Body of pancreas (tissue), 4 donors: ENCODE data around the gene IFT80. TPM values are rescaled to one million over a fixed set of nuclear protein-coding genes. Genes with fewer than 3 reads are reported as not detected.

Experiments
- ATAC-seq: fragments of 150-250 bp; one replicate; pipeline ENCODE4 v1.9.1; 2016
- DNase-seq, 4 donors: peaks; one replicate each; pipeline ENCODE4 v3.0.0-alpha.2; 2019
- H3K27ac ChIP-seq, 4 donors: fragments of 200-600 bp; sonication (generic); 1 replicate in 3 of 4; 2 replicates in 1 of 4; pipeline versions ENCODE4 v1.5.1 to v1.6.1; 2016 to 2019; ENCODE audit warnings: mild to moderate bottlenecking in 1 of 4, mixed read lengths in 1 of 4, moderate library complexity in 1 of 4
- H3K27me3 ChIP-seq, 2 donors: fragments of 200-600 bp; sonication (generic); one replicate each; pipeline ENCODE4 v1.6.0; 2016; ENCODE audit warnings: mild to moderate bottlenecking in 1 of 2
- H3K36me3 ChIP-seq, 2 donors: fragments of 200-600 bp; sonication (generic); replicated peaks in 1 of 2; 2 replicates each; pipeline ENCODE4 v1.5.1; 2016; ENCODE audit warnings: low read depth in 2 of 2; ENCODE audit not compliant: insufficient read depth in 1 of 2
- H3K4me1 ChIP-seq: fragments of 200-600 bp; sonication (generic); one replicate; pipeline ENCODE4 v1.6.0; 2016
- H3K4me3 ChIP-seq, 2 donors: fragments of 200-600 bp; sonication (generic); 1 replicate in 1 of 2; 2 replicates in 1 of 2; pipeline ENCODE4 v1.5.1; 2016 to 2019
- H3K9me3 ChIP-seq, 3 donors: fragments of 200-600 bp; sonication (generic); 1 replicate in 2 of 3; 2 replicates in 1 of 3; pipeline ENCODE4 v1.5.1; 2016
- CTCF ChIP-seq, 7 experiments: fragments of 450-650 bp in 4 of 7; fragments of 200-600 bp in 3 of 7; sonication (generic) in 3 of 7; IDR thresholded peaks; one replicate each; pipeline ENCODE4 v1.5.1; 2016 to 2019; ENCODE audit warnings: antibody characterized with exemption in 7 of 7
- POLR2A ChIP-seq, 3 donors: fragments of 450-650 bp; IDR thresholded peaks; one replicate each; pipeline ENCODE4 v1.6.1; 2016; ENCODE audit warnings: antibody characterized with exemption in 3 of 3, mild to moderate bottlenecking in 2 of 3
- WGBS, 2 donors: methylation state at CpG; one replicate each; pipeline ENCODE4 v1.1.5; 2017; 5-methylcytosine and 5-hydroxymethylcytosine counted together
- intact Hi-C: fragments of 100-400 bp; cut with DNase I; formaldehyde crosslinking; loops from one replicate; pipeline ENCODE4 v1.15.1; 2023
- total RNA-seq, 2 donors: library from RNA; depleted of rRNA; stranded (reverse); fragments of >200 nt; gene quantifications; one replicate each; pipeline ENCODE4 v1.1.0, GENCODE V29; 2016

Gene IFT80
- total RNA-seq, 2 donors from 2014 or later: 15.5 to 31.6 TPM

DNA sequence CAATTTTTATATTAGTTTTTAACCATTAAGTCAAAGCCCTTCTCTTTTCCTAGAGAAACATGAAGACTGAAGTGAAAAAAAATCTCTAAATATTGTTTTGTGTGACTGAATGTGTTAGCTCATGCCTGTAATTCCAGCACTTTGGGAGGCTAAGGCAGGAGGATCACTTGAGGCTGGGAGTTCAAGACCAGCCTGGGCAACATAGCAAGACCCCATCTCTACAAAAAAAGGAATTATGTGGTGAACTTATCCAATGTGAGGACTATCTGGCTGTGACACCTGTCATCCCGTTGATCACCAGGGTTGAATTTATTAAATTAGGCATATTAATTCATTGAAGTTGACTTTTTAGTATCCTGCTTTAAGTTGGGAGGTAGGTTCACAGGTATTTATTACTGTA, 13.5 kb upstream of the IFT80 start:
- no peak for DNase-seq
- Histone ChIP-seq H3K27me3 (no peaks in the 10 kb centered on the region), H3K9me3 (no peaks in the 10 kb centered on the region), H3K4me1 (no peaks in the 10 kb centered on the region), H3K36me3 (peaks cover 0 to 6% of the 10 kb centered on the region in 2 donors), H3K27ac (no peak overlapping the region), H3K4me3 (no peak overlapping the region)
- WGBS, 2 donors: 48 to 70% methylated on average over 1 of the region's 1 CpG
- intact Hi-C loops: loop anchor here (10.0 kb wide), 2 partner anchors 248 to 378 kb away; no protein-coding TSS in a partner anchor
- TF ChIP-seq CTCF (IDR thresholded peaks at IDR 0.05) (no peak), POLR2A (IDR thresholded peaks at IDR 0.05) (no peak)
- ATAC-seq: no peak

DNA sequence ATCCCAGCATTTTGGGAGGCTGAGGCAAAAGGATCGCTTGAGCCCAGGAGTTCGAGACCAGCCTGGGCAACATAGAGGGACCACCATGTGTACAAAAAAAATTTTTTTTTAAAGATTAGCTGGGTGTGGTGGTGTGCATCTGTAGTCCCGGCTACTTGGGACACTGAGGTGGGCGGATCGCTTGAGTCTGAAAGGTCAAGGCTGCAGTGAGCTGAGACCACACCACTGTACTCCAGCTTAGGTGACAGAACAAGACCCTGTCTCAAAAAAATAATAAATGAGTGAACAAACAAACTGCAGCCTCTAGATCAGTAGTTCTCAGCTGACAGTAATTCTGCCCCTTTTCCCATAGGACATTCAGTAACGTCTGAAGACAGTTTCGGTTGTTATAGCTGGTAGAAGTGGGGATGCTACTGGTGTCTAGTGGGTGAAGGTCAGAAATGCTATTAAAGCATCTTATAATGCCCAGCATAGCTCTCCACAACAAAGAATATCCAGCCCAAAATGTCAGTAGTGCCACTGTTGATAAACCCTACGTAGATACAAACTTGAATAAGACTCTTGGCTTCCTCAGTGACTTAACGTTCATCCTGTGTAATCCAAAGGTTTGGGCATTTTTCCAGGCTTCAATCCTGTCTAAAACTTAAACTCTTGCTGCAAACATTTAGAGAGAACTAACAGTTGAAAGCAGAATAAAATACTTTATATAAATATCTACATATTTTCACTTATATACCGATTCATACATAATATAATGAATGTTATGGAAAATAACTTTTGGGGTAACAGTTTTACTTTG, 11.0 kb upstream of the IFT80 start:
- no peak overlapping the region for H3K27ac ChIP-seq
- no peaks in the 10 kb centered on the region for H3K4me1 ChIP-seq
- H3K9me3 ChIP-seq: no peaks in the 10 kb centered on the region
- TF ChIP-seq CTCF (IDR thresholded peaks at IDR 0.05) (no peak), POLR2A (IDR thresholded peaks at IDR 0.05) (no peak)
- DNase-seq: no peak
- intact Hi-C loops: loop anchor here (10.0 kb wide), 2 partner anchors 245 to 375 kb away; no protein-coding TSS in a partner anchor
- no peaks in the 10 kb centered on the region for H3K27me3 ChIP-seq
- no peak overlapping the region for H3K4me3 ChIP-seq
- WGBS, 2 donors: 80 to 88% methylated on average over 10 of the region's 10 CpGs
- H3K36me3 ChIP-seq: peaks cover 0 to 6% of the 10 kb centered on the region in 2 donors
- ATAC-seq: no peak

DNA sequence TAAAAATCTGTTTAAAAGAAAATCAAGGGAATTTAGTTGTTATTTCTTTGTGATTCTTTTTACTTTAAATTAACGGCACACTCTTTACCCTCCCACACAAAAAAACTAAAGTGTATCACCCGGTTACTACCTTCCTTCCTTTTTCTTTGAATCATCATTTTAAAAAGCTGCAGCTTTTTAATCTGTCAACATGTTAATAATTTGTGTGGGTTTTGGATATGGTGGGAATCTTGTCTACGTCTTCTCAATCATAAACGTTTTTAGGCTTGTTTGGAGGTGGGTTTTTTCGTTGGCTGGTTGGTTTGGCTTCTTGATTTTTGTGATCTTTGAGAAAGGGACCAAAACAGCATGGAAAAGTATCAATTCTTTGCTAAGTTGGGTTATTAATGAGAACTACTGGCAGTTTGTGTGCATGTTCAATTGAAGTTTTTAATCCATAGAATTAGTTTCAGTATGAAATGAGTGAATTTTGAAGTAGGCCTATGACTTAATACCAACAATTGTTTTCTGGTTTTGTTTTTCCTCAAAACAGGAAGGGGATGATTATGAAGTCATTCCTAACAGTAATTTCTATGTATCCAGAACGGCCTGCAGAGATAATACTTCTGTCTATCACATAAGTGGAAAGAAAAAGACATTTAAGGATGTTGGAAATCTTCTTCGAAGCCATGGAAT, 4.9 kb upstream of the IFT80 start:
- no peak for TF ChIP-seq CTCF (IDR thresholded peaks at IDR 0.05)
- TF ChIP-seq POLR2A (IDR thresholded peaks at IDR 0.05): no peak
- intact Hi-C loops: no loop called here

DNA sequence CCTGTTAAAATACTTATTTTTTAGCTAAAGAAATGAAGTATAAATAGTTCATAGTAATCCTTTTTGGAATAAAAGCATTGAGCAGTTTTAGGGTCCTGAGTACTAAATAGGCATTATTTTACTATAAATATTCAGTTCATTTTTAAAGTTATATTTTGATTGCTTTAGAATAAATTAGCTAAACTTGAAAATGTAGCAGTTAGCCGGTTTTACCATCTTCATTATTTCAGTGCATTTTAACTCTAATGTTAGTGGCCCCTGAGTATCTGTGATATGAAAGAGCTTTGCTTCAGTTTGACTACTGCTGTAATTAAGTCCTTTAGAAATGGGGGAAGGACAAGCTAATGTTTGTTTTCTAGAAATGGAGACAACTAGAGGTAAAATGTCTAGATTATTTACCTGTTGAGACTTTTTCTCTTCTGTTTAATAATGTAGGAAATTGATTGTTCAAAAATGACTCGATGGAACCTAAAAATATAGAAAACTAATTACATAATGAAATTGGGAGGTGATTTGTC, 4.1 kb upstream of the IFT80 start:
- no peak overlapping the region for H3K4me3 ChIP-seq
- ATAC-seq: no peak
- intact Hi-C loops: no loop called here
- no peak for TF ChIP-seq CTCF (IDR thresholded peaks at IDR 0.05)
- TF ChIP-seq POLR2A (IDR thresholded peaks at IDR 0.05): no peak
- H3K9me3 ChIP-seq: no peaks in the 10 kb centered on the region
- peaks cover 13% of the 10 kb centered on the region for H3K4me1 ChIP-seq
- H3K27me3 ChIP-seq: no peaks in the 10 kb centered on the region
- H3K36me3 ChIP-seq: peaks cover 0 to 2% of the 10 kb centered on the region in 2 donors
- no peak for DNase-seq
- 66 to 70% methylated on average over 2 of the region's 2 CpGs for WGBS, 2 donors
- H3K27ac ChIP-seq: no peak overlapping the region

More for the DNA sequence above, 4.9 kb upstream of the IFT80 start:
- DNase-seq (no peak), ATAC-seq (no peak)
- no peaks in the 10 kb centered on the region for H3K27me3 ChIP-seq
- no peak overlapping the region for H3K27ac ChIP-seq
- peaks cover 8% of the 10 kb centered on the region for H3K4me1 ChIP-seq
- no peaks in the 10 kb centered on the region for H3K9me3 ChIP-seq
- no peak overlapping the region for H3K4me3 ChIP-seq
- H3K36me3 ChIP-seq: peaks cover 0 to 2% of the 10 kb centered on the region in 2 donors
- 60 to 72% methylated on average over 7 of the region's 7 CpGs for WGBS, 2 donors
